ENCODE measurements around the gene C16orf96. TPM values are rescaled to one million over a fixed set of nuclear protein-coding genes. Genes with fewer than 3 reads are reported as not detected.

The C16orf96 gene
- total and polyA plus RNA-seq, 2 of the 13 experiments (the other 11 are each of a cell fraction or from before 2014, with no cell fraction given), result 0.03 TPM; not detected in 1

GRCh38 chr16:4616047-4616811, 60.1 kb downstream of the C16orf96 start (continued):
- TF ChIP-seq, protein P1, sequence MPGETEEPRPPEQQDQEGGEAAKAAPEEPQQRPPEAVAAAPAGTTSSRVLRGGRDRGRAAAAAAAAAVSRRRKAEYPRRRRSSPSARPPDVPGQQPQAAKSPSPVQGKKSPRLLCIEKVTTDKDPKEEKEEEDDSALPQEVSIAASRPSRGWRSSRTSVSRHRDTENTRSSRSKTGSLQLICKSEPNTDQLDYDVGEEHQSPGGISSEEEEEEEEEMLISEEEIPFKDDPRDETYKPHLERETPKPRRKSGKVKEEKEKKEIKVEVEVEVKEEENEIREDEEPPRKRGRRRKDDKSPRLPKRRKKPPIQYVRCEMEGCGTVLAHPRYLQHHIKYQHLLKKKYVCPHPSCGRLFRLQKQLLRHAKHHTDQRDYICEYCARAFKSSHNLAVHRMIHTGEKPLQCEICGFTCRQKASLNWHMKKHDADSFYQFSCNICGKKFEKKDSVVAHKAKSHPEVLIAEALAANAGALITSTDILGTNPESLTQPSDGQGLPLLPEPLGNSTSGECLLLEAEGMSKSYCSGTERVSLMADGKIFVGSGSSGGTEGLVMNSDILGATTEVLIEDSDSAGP (CRISPR knock-in tag; IDR thresholded peaks at IDR 0.05; ENCODE audit: borderline replicate concordance), result peak; percentile 28
- no peak for TF ChIP-seq BRCA1 (CRISPR knock-in tag; IDR thresholded peaks at IDR 0.05)
- TF ChIP-seq SUZ12 (IDR thresholded peaks at IDR 0.05; ENCODE audit: low read depth, low read length), result peak; percentile 68
- no peak for TF ChIP-seq ZNF33A (CRISPR knock-in tag; IDR thresholded peaks at IDR 0.05; ENCODE audit: borderline replicate concordance)
- TF ChIP-seq STAT5B (CRISPR knock-in tag; IDR thresholded peaks at IDR 0.05), result no peak
- no peak for TF ChIP-seq TCF12 (IDR thresholded peaks at IDR 0.05)
- TF ChIP-seq TCF12 (CRISPR knock-in tag; IDR thresholded peaks at IDR 0.05), result no peak
- peak; percentile 15 for TF ChIP-seq TEAD3 (CRISPR knock-in tag; optimal IDR thresholded peaks at IDR 0.05; ENCODE audit: borderline replicate concordance)
- TF ChIP-seq ZNF709 (CRISPR knock-in tag; IDR thresholded peaks at IDR 0.05), result 0 out of 2 replicates have a peak, but pooled peaks have one; percentile 23
- TF ChIP-seq ZFP36L1 (CRISPR knock-in tag; IDR thresholded peaks at IDR 0.05), result no peak
- TF ChIP-seq, protein P2, sequence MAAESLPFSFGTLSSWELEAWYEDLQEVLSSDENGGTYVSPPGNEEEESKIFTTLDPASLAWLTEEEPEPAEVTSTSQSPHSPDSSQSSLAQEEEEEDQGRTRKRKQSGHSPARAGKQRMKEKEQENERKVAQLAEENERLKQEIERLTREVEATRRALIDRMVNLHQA (CRISPR knock-in tag; IDR thresholded peaks at IDR 0.05), result no peak
- peak; percentile 40; the same call in 1 of the 2 replicates for TF ChIP-seq SIX4 (CRISPR knock-in tag; IDR thresholded peaks at IDR 0.05)
- no peak for TF ChIP-seq MTA3 (CRISPR knock-in tag; IDR thresholded peaks at IDR 0.05)
- no peak for TF ChIP-seq ZIK1 (CRISPR knock-in tag; IDR thresholded peaks at IDR 0.05; ENCODE audit: borderline replicate concordance, low read depth)
- TF ChIP-seq ZNF3 (CRISPR knock-in tag; IDR thresholded peaks at IDR 0.05), result no peak
- peak; percentile 74 for TF ChIP-seq MED1 (CRISPR knock-in tag; IDR thresholded peaks at IDR 0.05)
- TF ChIP-seq ZSCAN25 (CRISPR knock-in tag; IDR thresholded peaks at IDR 0.05), result no peak
- no peak for TF ChIP-seq ZNF773 (CRISPR knock-in tag; IDR thresholded peaks at IDR 0.05; ENCODE audit: borderline replicate concordance)
- no peak for TF ChIP-seq NFE2 (CRISPR knock-in tag; IDR thresholded peaks at IDR 0.05)
- no peak for TF ChIP-seq RFX1 (IDR thresholded peaks at IDR 0.05)
- TF ChIP-seq TBL1XR1 (IDR thresholded peaks at IDR 0.05; ENCODE audit: borderline replicate concordance, low read length, partially characterized antibody), result no peak
- TF ChIP-seq, protein P3, sequence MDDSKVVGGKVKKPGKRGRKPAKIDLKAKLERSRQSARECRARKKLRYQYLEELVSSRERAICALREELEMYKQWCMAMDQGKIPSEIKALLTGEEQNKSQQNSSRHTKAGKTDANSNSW (CRISPR knock-in tag; IDR thresholded peaks at IDR 0.05; ENCODE audit: borderline replicate concordance), result no peak
- no peak for TF ChIP-seq ZFP1 (CRISPR knock-in tag; IDR thresholded peaks at IDR 0.05)
- no peak; the same call in 1 of the 2 replicates for TF ChIP-seq ZNF546 (CRISPR knock-in tag; conservative IDR thresholded peaks at IDR 0.05)
- no peak for TF ChIP-seq REXO4 (CRISPR knock-in tag; IDR thresholded peaks at IDR 0.05; ENCODE audit: borderline replicate concordance)
- TF ChIP-seq ZMAT3 (CRISPR knock-in tag; conservative IDR thresholded peaks at IDR 0.05), result peak; percentile 62; the same call in 1 of the 2 replicates
- no peak for TF ChIP-seq ZNF446 (CRISPR knock-in tag; IDR thresholded peaks at IDR 0.05)
- TF ChIP-seq ZMAT5 (CRISPR knock-in tag; IDR thresholded peaks at IDR 0.05; ENCODE audit: borderline replicate concordance, low read depth), result no peak
- no peak for TF ChIP-seq AKAP8 (CRISPR knock-in tag; IDR thresholded peaks at IDR 0.05)
- no peak for TF ChIP-seq ZNF577 (CRISPR knock-in tag; IDR thresholded peaks at IDR 0.05; ENCODE audit: borderline replicate concordance, low read depth)
- TF ChIP-seq RARG (CRISPR knock-in tag; IDR thresholded peaks at IDR 0.05; ENCODE audit: low read depth), result no peak

All from HepG2 (cell line).